ENCODE measurements around the gene UBXN4.
"Not testable (repeated sequence)": the region's sequence is repeated elsewhere in the genome, so short reads cannot be mapped to it uniquely, and the experiment has no call there.

UBXN4 gene

GRCh38 chr2:135741395-135742324 lies at the start of gene UBXN4:
TSS of gene UBXN4 (plus strand) at chr2:135741855. CDS start at chr2:135741930, 75 bp downstream.
- peak; percentile 93 for DNase-seq (ENCODE audit: low read depth)

- no peak for DNase-seq (ENCODE audit: low read depth)
Observed at GRCh38 chr2:135694711-135695110, 46.9 kb upstream of the UBXN4 start.

GRCh38 chr2:135698838-135699237 lies 42.8 kb upstream of the UBXN4 start:
- DNase-seq (ENCODE audit: low read depth): no peak

GRCh38 chr2:135701442-135701841 lies 40.2 kb upstream of the UBXN4 start:
- no peak for DNase-seq (ENCODE audit: low read depth)

GRCh38 chr2:135703300-135703699 lies 38.4 kb upstream of the UBXN4 start:
- DNase-seq (ENCODE audit: low read depth): no peak

- DNase-seq (ENCODE audit: low read depth): not testable (repeated sequence)
Observed at GRCh38 chr2:135704075-135704474, 37.6 kb upstream of the UBXN4 start.

GRCh38 chr2:135708159-135708558 lies 33.5 kb upstream of the UBXN4 start:
- DNase-seq (ENCODE audit: low read depth): no peak

GRCh38 chr2:135709992-135710391 lies 31.7 kb upstream of the UBXN4 start:
- DNase-seq (ENCODE audit: low read depth): peak; percentile 65

- DNase-seq (ENCODE audit: low read depth): not testable (repeated sequence)
Observed at GRCh38 chr2:135715086-135715485, 26.6 kb upstream of the UBXN4 start.

- no peak for DNase-seq (ENCODE audit: low read depth)
Observed at GRCh38 chr2:135728064-135728743, 13.5 kb upstream of the UBXN4 start.

GRCh38 chr2:135732561-135732960 lies 9.1 kb upstream of the UBXN4 start:
- DNase-seq (ENCODE audit: low read depth): no peak

GRCh38 chr2:135733045-135733444 lies 8.6 kb upstream of the UBXN4 start:
- no peak for DNase-seq (ENCODE audit: low read depth)

GRCh38 chr2:135736546-135736945 lies 5.1 kb upstream of the UBXN4 start:
- no peak for DNase-seq (ENCODE audit: low read depth)

GRCh38 chr2:135740206-135740605 lies 1.4 kb upstream of the UBXN4 start:
- no peak for DNase-seq (ENCODE audit: low read depth)

- no peak for DNase-seq (ENCODE audit: low read depth)
Observed at GRCh38 chr2:135741043-135741394, 636 bp upstream of the UBXN4 start.

- peak; percentile 15 for DNase-seq (ENCODE audit: low read depth)
Observed at GRCh38 chr2:135742325-135742757, 686 bp downstream of the UBXN4 start.

- no peak for DNase-seq (ENCODE audit: low read depth)
Observed at GRCh38 chr2:135743860-135744259, 2.2 kb downstream of the UBXN4 start.

GRCh38 chr2:135744760-135745314 lies 3.2 kb downstream of the UBXN4 start:
- DNase-seq (ENCODE audit: low read depth): no peak

- DNase-seq (ENCODE audit: low read depth): no peak
Observed at GRCh38 chr2:135745545-135745944, 3.9 kb downstream of the UBXN4 start.

- no peak for DNase-seq (ENCODE audit: low read depth)
Observed at GRCh38 chr2:135755573-135755972, 13.9 kb downstream of the UBXN4 start.

- no peak for DNase-seq (ENCODE audit: low read depth)
Observed at GRCh38 chr2:135756692-135757091, 15.0 kb downstream of the UBXN4 start.

- no peak for DNase-seq (ENCODE audit: low read depth)
Observed at GRCh38 chr2:135762022-135762421, 20.4 kb downstream of the UBXN4 start.

- DNase-seq (ENCODE audit: low read depth): no peak
Observed at GRCh38 chr2:135762530-135762929, 20.9 kb downstream of the UBXN4 start.

Measured in stimulated activated CD8-positive, alpha-beta memory T cell treated with anti-CD3 and anti-CD28 coated beads, Interleukin-12 subunit alpha, Interleukin-12 subunit beta, amount 100 ng/mL, for 1 hour (primary cell).